ENCODE measurements around the gene RPAIN. TPM values are rescaled to one million over a fixed set of nuclear protein-coding genes. Genes with fewer than 3 reads are reported as not detected.

The RPAIN gene
- total and polyA plus RNA-seq, 2 of the 13 experiments (the other 11 are each of a cell fraction or from before 2014, with no cell fraction given), result 42.1 to 58.5 TPM

DNA sequence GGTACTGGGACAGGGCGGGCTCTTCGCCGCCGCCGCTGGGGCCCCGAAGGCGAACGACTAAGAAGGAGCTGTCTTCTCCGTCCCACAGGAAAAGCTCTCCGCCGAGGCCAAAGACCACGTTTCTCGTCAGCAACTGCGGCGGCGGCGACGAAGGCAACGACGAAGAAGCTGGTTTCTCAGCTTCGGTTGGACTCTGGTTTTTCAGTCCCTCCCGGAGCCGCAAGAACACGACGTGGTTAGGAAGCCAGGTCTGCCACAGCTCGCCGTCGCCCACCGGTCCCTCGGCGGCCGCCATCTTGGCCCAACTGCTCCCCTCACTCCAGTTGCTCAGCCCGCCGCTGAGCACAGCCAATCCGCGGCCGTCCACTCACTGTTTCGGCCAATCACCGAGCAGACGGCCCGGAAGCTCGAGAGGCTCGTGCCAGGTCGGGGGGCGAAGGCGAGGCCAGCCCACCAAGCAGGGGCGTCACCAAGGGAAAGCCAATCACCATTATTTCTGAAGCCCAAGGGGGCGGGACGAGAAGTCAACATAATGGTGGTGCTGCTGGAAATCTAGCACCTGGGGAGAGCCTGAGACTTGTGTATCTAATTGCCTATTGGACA is 525 bp upstream of the RPAIN start, which contains the start of gene NUP88 (continued):
- TF ChIP-seq, protein P1, sequence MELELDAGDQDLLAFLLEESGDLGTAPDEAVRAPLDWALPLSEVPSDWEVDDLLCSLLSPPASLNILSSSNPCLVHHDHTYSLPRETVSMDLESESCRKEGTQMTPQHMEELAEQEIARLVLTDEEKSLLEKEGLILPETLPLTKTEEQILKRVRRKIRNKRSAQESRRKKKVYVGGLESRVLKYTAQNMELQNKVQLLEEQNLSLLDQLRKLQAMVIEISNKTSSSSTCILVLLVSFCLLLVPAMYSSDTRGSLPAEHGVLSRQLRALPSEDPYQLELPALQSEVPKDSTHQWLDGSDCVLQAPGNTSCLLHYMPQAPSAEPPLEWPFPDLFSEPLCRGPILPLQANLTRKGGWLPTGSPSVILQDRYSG (CRISPR knock-in tag; IDR thresholded peaks at IDR 0.05), result 0 out of 2 replicates have a peak, but pooled peaks have one; percentile 13
- TF ChIP-seq ZSCAN12 (CRISPR knock-in tag; IDR thresholded peaks at IDR 0.05) (no peak), KDM4B (CRISPR knock-in tag; IDR thresholded peaks at IDR 0.05) (no peak), GATAD1 (CRISPR knock-in tag; IDR thresholded peaks at IDR 0.05) (peak; percentile 89), RORA (CRISPR knock-in tag; IDR thresholded peaks at IDR 0.05) (no peak), ZSCAN30 (CRISPR knock-in tag; IDR thresholded peaks at IDR 0.05) (no peak), SAP130 (CRISPR knock-in tag; IDR thresholded peaks at IDR 0.05; ENCODE audit: low read depth) (peak; percentile 69; the same call in 1 of the 2 replicates), ZNF331 (CRISPR knock-in tag; IDR thresholded peaks at IDR 0.05) (peak; percentile 56), KLF6 (CRISPR knock-in tag; IDR thresholded peaks at IDR 0.05) (peak; percentile 69; the same call in 1 of the 2 replicates), NFIC (IDR thresholded peaks at IDR 0.05; ENCODE audit: low read length) (no peak), PRPF4 (IDR thresholded peaks at IDR 0.05; ENCODE audit: low read depth, low read length, poor library complexity, severe bottlenecking) (no peak), ZNF776 (CRISPR knock-in tag; IDR thresholded peaks at IDR 0.05) (no peak; the same call in 1 of the 2 replicates), ZNF850 (CRISPR knock-in tag; conservative IDR thresholded peaks at IDR 0.05) (no peak), ZNF552 (CRISPR knock-in tag; IDR thresholded peaks at IDR 0.05; ENCODE audit: borderline replicate concordance) (no peak), NFKBIZ (CRISPR knock-in tag; IDR thresholded peaks at IDR 0.05) (no peak)
- TF ChIP-seq, protein P2, sequence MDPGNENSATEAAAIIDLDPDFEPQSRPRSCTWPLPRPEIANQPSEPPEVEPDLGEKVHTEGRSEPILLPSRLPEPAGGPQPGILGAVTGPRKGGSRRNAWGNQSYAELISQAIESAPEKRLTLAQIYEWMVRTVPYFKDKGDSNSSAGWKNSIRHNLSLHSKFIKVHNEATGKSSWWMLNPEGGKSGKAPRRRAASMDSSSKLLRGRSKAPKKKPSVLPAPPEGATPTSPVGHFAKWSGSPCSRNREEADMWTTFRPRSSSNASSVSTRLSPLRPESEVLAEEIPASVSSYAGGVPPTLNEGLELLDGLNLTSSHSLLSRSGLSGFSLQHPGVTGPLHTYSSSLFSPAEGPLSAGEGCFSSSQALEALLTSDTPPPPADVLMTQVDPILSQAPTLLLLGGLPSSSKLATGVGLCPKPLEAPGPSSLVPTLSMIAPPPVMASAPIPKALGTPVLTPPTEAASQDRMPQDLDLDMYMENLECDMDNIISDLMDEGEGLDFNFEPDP (CRISPR knock-in tag; conservative IDR thresholded peaks at IDR 0.05), result no peak
- TF ChIP-seq, protein P3, sequence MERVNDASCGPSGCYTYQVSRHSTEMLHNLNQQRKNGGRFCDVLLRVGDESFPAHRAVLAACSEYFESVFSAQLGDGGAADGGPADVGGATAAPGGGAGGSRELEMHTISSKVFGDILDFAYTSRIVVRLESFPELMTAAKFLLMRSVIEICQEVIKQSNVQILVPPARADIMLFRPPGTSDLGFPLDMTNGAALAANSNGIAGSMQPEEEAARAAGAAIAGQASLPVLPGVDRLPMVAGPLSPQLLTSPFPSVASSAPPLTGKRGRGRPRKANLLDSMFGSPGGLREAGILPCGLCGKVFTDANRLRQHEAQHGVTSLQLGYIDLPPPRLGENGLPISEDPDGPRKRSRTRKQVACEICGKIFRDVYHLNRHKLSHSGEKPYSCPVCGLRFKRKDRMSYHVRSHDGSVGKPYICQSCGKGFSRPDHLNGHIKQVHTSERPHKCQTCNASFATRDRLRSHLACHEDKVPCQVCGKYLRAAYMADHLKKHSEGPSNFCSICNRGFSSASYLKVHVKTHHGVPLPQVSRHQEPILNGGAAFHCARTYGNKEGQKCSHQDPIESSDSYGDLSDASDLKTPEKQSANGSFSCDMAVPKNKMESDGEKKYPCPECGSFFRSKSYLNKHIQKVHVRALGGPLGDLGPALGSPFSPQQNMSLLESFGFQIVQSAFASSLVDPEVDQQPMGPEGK (CRISPR knock-in tag; IDR thresholded peaks at IDR 0.05), result 0 out of 2 replicates have a peak, but pooled peaks have one; percentile 25
- TF ChIP-seq, protein P4, sequence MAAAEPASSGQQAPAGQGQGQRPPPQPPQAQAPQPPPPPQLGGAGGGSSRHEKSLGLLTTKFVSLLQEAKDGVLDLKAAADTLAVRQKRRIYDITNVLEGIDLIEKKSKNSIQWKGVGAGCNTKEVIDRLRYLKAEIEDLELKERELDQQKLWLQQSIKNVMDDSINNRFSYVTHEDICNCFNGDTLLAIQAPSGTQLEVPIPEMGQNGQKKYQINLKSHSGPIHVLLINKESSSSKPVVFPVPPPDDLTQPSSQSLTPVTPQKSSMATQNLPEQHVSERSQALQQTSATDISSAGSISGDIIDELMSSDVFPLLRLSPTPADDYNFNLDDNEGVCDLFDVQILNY (CRISPR knock-in tag; conservative IDR thresholded peaks at IDR 0.05), result peak; percentile 67; the same call in 1 of the 2 replicates
- TF ChIP-seq, protein P5, sequence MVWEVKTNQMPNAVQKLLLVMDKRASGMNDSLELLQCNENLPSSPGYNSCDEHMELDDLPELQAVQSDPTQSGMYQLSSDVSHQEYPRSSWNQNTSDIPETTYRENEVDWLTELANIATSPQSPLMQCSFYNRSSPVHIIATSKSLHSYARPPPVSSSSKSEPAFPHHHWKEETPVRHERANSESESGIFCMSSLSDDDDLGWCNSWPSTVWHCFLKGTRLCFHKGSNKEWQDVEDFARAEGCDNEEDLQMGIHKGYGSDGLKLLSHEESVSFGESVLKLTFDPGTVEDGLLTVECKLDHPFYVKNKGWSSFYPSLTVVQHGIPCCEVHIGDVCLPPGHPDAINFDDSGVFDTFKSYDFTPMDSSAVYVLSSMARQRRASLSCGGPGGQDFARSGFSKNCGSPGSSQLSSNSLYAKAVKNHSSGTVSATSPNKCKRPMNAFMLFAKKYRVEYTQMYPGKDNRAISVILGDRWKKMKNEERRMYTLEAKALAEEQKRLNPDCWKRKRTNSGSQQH (CRISPR knock-in tag; IDR thresholded peaks at IDR 0.05; ENCODE audit: low read depth), result no peak
- TF ChIP-seq, protein P6, sequence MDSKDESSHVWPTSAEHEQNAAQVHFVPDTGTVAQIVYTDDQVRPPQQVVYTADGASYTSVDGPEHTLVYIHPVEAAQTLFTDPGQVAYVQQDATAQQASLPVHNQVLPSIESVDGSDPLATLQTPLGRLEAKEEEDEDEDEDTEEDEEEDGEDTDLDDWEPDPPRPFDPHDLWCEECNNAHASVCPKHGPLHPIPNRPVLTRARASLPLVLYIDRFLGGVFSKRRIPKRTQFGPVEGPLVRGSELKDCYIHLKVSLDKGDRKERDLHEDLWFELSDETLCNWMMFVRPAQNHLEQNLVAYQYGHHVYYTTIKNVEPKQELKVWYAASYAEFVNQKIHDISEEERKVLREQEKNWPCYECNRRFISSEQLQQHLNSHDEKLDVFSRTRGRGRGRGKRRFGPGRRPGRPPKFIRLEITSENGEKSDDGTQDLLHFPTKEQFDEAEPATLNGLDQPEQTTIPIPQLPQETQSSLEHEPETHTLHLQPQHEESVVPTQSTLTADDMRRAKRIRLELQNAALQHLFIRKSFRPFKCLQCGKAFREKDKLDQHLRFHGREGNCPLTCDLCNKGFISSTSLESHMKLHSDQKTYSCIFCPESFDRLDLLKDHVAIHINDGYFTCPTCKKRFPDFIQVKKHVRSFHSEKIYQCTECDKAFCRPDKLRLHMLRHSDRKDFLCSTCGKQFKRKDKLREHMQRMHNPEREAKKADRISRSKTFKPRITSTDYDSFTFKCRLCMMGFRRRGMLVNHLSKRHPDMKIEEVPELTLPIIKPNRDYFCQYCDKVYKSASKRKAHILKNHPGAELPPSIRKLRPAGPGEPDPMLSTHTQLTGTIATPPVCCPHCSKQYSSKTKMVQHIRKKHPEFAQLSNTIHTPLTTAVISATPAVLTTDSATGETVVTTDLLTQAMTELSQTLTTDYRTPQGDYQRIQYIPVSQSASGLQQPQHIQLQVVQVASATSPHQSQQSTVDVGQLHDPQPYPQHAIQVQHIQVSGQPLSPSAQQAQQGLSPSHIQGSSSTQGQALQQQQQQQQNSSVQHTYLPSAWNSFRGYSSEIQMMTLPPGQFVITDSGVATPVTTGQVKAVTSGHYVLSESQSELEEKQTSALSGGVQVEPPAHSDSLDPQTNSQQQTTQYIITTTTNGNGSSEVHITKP (CRISPR knock-in tag; IDR thresholded peaks at IDR 0.05; ENCODE audit: low read depth), result peak; percentile 36; the same call in 1 of the 2 replicates
